ENCODE data around the gene UPF2. TPM values are rescaled to one million over a fixed set of nuclear protein-coding genes. Genes with fewer than 3 reads are reported as not detected.
"Not testable (repeated sequence)": the region's sequence is repeated elsewhere in the genome, so short reads cannot be mapped to it uniquely, and the experiment has no call there.

UPF2 gene
- total RNA-seq, 1 donor from 2014 or later = 25.1 TPM

GRCh38 chr10:11894381-11895107, 148.1 kb downstream of the UPF2 start:
- Mint-ChIP-seq H3K36me3 (ENCODE audit: low read depth) (no peaks in the 10 kb centered on the region), H3K4me1 (no peaks in the 10 kb centered on the region), H3K27me3 (ENCODE audit: low read depth) (no peaks in the 10 kb centered on the region), H3K4me3 (no peak overlapping the region), H3K9me3 (no peaks in the 10 kb centered on the region), H3K27ac (ENCODE audit: unreplicated experiment) (no peak overlapping the region)
- TF ChIP-seq, protein P1, sequence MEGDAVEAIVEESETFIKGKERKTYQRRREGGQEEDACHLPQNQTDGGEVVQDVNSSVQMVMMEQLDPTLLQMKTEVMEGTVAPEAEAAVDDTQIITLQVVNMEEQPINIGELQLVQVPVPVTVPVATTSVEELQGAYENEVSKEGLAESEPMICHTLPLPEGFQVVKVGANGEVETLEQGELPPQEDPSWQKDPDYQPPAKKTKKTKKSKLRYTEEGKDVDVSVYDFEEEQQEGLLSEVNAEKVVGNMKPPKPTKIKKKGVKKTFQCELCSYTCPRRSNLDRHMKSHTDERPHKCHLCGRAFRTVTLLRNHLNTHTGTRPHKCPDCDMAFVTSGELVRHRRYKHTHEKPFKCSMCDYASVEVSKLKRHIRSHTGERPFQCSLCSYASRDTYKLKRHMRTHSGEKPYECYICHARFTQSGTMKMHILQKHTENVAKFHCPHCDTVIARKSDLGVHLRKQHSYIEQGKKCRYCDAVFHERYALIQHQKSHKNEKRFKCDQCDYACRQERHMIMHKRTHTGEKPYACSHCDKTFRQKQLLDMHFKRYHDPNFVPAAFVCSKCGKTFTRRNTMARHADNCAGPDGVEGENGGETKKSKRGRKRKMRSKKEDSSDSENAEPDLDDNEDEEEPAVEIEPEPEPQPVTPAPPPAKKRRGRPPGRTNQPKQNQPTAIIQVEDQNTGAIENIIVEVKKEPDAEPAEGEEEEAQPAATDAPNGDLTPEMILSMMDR (conservative IDR thresholded peaks at IDR 0.05) = no peak
- no peak for DNase-seq (ENCODE audit: low read depth, low spot score)

DNA sequence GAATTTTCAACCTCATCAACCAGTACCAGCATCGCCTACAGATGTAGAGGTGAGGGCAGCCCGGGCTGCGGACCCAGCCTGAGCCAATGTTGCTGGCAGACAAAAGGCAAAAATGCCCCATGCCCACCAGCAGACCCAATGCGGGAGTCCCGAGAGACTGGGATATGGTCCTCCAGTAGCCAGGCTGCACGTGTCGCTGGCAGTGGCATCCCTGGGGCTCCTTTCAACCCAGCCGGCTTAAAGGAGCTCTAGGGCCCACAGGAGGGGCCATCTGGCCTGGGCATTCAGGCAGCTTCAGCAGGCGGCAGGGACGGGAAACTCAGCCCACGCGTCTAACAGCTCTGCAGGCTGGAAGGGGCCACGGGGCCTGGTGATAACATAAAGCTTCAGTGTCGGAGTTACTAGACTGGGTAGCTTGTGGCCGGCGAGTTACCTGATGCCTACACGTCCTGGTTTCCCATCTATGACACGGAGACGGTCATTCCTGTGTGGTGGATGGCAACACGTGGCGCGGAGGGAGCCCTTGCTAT, 148.8 kb downstream of the UPF2 start:
- Mint-ChIP-seq H3K27ac (ENCODE audit: unreplicated experiment) (no peak overlapping the region), H3K36me3 (ENCODE audit: low read depth) (no peaks in the 10 kb centered on the region), H3K4me1 (no peaks in the 10 kb centered on the region), H3K27me3 (ENCODE audit: low read depth) (no peaks in the 10 kb centered on the region), H3K9me3 (no peaks in the 10 kb centered on the region), H3K4me3 (no peak overlapping the region)
- TF ChIP-seq, protein P1 (conservative IDR thresholded peaks at IDR 0.05) = no peak
- DNase-seq (ENCODE audit: low read depth, low spot score) = no peak

DNA sequence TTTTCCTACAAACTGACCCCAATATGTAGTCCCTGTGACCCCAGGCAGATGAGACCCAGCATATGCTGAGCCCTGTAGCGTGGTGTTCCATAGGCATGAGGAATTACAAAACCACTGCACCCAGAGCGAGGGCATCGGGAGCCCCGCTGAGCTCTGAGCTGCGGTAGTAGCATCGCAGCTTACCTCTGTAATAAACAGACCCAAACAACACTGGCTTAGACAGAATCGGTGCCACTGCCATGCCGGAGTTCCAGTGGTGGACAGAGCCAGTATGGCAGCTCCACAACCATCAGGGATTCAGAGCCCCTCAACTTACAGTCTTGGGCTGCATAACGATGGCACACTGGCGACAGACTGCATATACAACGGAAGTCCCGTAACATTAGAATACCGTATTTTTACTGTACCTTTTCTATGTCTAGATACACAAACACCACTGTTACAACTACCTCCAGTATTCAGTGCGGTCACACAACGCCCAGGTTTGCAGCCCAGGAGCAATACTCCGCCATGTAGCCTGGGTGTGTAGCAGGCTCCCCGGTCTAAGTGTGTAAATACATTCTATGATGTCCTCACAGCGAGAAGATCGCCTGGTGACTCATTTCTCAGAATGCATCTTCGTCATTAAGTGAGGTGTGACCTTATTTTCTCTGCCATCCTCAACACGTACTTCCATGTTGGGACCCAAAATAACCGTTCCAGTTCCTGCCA, 150.7 kb downstream of the UPF2 start:
- H3K27ac Mint-ChIP-seq (ENCODE audit: unreplicated experiment) = peak overlapping the region; percentile 64
- H3K4me1 Mint-ChIP-seq = no peaks in the 10 kb centered on the region
- DNase-seq (ENCODE audit: low read depth, low spot score) = no peak

DNA sequence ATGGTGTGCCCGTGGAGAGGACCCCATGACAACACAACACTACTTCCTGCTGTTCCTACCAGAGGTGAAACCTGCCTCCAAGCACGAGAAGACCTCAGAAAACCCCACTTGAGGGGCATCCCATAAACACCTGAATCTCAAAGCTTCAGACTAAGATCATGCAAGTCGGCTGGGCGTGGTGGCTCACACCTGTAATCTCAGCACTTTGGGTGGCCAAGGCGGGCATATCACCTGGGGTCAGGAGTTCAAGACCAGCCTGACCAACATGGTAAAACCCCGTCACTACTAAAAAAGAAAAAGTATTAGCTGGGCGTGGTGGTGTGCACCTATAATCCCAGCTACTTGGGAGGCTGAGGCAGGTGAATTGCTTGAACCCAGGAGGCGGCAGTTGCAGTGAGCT, 153.3 kb downstream of the UPF2 start:
- not testable (repeated sequence) for DNase-seq (ENCODE audit: low read depth, low spot score); H3K4me1 Mint-ChIP-seq; H3K36me3 Mint-ChIP-seq (ENCODE audit: low read depth); H3K4me3 Mint-ChIP-seq; H3K27me3 Mint-ChIP-seq (ENCODE audit: low read depth); H3K9me3 Mint-ChIP-seq; H3K27ac Mint-ChIP-seq (ENCODE audit: unreplicated experiment)

More for the DNA sequence above, 150.7 kb downstream of the UPF2 start:
- H3K4me3 Mint-ChIP-seq = no peak overlapping the region
- no peaks in the 10 kb centered on the region for H3K36me3 Mint-ChIP-seq (ENCODE audit: low read depth)
- H3K27me3 Mint-ChIP-seq (ENCODE audit: low read depth) = no peaks in the 10 kb centered on the region
- TF ChIP-seq, protein P1 (conservative IDR thresholded peaks at IDR 0.05) = no peak
- no peaks in the 10 kb centered on the region for H3K9me3 Mint-ChIP-seq

DNA sequence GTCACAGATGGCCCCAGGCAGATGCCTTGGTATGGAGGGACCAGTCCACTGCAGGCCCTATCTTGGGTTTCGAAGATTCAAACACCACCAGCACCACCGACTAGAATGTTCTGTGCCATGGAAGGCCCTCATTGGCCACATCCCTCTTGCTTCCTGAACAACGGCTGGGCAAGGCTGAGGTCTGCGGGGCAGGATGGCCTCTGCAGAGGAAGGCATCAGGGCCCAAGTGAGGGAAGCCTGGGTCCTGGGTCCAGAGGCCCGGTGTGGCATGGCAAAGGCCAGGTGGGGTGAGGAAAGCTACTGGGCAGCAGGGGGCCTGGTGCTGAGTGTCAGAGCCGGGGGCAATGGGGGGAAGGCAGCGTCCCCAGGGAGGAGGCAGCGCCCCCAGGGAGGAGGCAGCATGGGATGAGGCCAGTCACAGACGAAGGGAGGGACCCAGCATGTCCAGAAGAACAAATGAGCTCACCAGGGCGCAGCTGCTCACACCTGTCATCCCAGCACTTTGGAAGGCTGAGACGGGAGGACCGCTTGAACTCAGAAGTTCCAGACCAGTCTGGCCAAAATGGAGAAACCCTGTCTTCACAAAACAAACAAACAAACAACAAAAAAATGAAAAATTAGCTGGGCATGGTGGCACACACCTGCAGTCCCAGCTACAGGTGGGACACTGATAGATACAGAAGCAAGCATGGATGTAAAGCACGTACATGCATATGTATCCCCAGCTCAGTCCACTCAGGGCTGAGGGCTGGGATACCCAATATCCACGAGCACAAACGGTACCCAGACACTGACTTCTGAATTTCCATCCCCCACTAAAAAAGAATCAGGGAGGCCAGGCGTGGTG, 155.0 kb downstream of the UPF2 start:
- no peaks in the 10 kb centered on the region for H3K27me3 Mint-ChIP-seq (ENCODE audit: low read depth)
- DNase-seq (ENCODE audit: low read depth, low spot score) = no peak
- no peaks in the 10 kb centered on the region for H3K36me3 Mint-ChIP-seq (ENCODE audit: low read depth)
- H3K4me1 Mint-ChIP-seq = peaks cover 5% of the 10 kb centered on the region
- no peak overlapping the region for H3K4me3 Mint-ChIP-seq
- TF ChIP-seq, protein P1 (conservative IDR thresholded peaks at IDR 0.05) = no peak
- H3K27ac Mint-ChIP-seq (ENCODE audit: unreplicated experiment) = peak overlapping the region; percentile 19
- no peaks in the 10 kb centered on the region for H3K9me3 Mint-ChIP-seq
